Measurements from ENCODE around the gene HDAC2.
"Not testable (repeated sequence)": the region's sequence is repeated elsewhere in the genome, so short reads cannot be mapped to it uniquely, and the experiment has no call there.

The HDAC2 gene

DNA sequence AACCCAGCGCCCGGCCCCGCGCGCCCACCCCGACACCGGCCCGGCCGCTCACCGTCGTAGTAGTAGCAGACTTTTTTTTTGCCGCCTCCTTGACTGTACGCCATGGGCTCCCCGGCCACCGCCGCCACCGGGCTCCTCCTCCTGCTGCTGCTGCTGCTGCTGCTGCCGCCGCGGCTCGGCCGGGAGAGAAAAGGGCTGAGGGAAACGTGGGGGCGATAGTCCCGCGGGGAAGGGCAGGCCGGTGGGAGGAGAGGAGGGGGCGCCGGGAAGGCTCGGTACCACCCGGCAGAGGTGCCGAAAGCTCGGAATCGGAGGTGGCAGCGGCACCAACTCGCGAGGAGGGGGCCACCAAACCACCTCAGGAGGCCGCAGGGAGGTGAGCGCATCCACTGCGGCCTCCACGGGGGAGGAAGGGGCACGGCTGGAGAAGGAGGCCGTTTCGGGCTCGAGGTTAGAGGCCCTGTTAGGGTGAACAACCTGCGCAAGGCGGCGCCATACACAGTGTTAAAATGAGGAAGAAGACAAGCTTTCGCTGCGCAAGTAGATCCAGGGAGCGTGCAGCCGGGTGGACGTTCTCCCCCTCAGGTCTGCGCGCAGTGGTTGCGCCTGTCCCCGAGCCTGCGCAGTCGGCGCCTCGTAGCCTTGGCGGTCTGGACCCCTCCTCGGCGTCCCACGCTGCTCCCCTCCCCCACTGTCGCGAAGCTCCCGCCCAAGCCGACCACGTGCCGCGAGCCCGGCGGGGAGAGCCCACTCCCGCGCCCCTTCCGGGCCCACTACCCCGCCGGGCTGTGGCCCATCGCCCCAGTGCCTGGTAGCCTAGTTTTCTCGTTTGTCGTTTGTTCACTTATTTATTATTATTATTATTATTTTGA, at the start of gene HDAC2:
Gene HDAC2 (minus strand): TSS at position 344 of the 872 bp plus-strand sequence. CDS start 240 bp downstream, at position 104.
- DNase-seq, result peak; percentile 68

DNA sequence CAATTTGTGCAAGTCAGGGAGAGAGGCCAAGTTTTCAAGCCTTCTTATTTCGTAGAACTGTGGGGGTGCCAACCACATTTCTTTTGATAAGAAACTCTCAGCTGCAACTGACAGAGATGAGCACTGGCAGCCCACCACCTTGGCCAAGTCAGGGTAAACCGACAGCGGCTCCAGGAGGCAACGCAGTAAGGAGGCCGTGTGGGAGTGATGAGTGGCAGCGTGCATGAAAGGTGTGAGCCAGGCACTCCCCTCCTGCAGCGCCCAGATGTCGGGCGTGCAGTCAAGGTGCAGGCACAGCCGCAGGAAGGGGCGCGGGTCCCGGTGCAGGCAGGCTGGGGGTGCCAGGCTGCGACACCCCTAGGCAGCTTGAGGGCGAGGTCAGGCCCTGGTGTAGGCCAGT, 49.2 kb upstream of the HDAC2 start:
- no peak for DNase-seq

DNA sequence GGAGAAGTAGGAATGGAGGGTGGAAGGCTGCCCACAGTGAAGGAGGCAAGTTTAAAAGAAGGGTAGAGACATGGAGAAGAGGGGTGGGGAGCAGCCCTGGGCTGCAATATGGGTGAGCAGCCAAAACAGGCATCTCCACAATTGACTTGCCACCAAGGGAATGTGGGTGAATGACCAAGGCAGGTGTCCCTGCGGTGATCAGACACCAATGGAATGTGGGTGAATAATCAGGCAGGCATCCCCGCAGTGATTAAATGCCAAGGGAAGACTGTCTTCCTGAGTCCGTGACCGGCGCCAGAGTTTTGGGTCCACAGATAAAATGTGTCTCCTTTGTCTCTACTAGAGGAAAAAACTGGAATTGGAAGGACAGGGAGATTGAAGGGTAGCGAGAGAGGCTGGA, 46.2 kb upstream of the HDAC2 start:
- DNase-seq, result not testable (repeated sequence)

DNA sequence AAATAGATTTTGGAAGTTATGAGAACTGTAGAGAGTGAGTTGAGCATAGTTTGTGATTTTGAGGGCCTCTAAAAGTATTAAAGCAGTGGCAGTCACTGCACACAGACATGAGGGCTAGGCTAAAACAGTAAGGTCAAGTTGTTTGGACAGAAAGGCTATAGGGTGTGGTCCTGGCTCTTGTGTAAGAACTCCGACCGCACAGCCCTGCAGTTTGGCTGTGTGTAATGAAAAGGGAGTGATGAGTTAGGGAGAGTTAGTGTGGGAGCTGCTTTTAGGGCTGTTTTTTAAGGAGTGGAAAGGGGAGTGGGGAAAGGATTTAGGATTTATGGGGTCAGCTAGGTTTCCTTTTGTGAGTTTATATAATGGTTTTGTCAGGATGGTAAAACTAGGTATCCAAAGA, 43.2 kb upstream of the HDAC2 start:
- DNase-seq, result not testable (repeated sequence)

DNA sequence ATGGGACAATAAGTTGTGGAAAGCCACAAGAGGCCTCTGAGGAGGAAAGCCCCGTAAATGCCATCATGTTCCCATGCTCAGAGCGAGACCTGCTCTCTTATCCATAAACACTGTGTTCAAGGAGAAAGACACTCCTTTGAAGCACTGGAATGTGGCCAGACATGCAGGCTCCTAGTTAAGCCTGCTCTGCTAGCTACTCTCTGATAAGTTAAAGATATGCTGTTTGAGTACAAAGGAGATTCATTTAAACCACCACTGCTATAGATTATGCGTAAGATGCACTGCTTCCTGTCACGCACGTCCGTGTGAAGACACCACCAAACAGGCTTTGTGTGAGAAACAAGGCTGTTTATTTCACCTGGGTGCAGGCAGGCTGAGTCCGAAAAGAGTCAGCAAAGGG, 40.5 kb upstream of the HDAC2 start:
- not testable (repeated sequence) for DNase-seq

DNA sequence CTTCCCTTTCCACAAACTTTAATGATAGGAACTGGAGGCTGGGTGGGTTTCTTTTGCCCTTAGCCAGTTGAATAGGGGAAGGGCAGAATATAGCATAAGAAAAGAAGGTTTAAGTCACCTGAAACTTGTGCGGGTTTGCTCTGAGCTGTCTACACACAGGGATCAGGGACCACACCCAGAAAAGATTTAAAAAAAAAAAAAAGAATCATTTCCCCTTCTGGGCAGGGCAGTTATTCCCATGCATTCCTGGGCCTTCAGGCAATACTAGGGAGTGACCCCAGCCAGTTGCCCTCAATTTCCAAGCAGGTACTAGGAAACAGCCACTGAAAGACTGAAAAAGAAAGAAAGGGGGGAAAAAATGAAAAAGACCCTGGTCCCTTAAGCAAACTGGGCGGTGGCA, 39.6 kb upstream of the HDAC2 start:
- DNase-seq, result no peak

DNA sequence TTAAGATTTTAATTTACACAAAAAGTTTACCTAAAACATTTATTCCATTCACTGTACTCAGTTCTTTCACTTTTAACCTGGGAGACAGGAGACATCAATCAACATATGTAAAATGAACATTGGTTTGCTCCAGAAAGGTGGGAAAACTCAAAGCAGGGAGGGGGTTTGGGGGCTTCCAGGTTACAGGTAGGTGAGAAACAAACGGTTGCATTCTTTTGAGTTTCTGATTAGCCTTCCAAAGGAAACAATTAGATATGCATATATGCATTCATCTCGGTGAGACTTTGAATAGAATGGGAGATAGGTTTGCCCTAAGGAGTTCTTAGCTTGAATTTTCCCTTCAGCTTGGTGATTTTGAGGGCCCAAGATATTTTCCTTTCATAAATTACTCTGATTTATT, 38.2 kb upstream of the HDAC2 start:
- DNase-seq, result no peak

DNA sequence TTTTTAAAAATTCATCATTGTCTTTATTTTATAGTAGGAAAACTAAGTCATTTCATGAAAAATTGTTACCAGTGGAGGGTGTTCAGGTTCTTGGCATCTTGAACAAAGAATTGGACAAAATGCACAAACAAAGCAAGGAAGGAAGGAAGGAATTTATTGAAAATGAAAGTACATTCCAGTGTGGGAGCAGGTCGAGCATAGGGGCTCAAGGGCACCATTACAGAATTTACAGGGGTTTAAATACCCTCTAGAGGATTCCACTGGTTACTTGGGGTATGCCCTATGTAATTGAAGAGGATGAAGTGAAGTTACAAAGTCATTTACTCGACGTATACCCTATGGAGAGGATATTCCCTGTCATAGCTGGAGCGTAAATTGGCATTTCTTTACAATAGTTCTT, 37.4 kb upstream of the HDAC2 start:
- no peak for DNase-seq

DNA sequence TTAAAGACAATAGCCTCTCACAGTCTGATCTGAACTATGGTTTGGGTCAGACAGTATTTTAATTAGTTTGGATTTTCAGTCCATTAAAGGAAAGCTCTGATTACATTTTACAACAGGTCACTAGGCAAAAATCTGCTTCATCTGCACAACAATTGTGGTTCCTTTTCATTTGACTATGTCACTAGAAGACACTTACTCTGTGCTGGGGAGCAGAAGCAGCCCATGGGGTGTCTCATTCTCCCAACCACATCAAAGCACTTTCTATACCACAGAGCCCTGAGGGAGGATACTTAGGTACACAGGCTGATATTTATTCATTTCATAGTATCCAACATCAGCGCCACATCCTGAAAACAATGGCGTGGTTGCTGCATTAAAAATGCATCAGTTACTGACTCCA, 36.6 kb upstream of the HDAC2 start:
- no peak for DNase-seq

DNA sequence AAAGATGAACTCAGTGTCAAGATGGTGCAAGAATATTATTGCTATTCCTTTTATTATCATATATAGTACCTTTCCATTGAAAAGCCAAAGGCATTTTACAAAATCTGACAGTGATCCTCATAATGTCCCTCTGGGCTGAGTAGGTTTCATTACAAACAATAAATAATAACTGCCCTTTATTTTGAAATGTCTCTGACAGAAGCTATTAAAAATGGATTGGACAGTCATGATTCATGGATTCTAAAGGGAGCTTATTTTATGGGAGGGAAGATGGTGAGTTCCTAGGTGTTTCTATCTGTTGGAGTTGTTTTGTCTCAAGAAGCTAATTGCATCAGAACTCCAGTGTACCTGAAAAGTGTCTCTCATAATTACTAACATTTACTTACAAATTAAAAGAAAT, 30.4 kb upstream of the HDAC2 start:
- no peak for DNase-seq

DNA sequence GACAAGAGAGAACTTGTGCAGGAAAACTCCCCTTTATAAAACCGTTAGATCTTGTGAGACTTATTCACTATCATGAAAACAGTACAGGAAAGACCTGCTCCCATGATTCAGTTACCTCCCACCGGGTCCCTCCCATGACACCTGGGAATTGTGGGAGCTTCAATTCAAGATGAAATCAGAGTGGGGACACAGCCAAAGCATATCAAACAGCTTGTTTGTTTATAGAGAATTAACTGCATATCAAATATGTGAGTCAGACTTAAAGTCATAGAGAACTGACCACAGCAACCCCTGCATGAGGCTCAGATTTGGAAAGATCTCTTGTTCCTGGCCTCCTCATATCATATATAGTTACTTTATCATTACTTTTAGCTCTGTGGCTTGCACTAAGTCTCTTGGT, 29.1 kb upstream of the HDAC2 start:
- DNase-seq, result no peak

DNA sequence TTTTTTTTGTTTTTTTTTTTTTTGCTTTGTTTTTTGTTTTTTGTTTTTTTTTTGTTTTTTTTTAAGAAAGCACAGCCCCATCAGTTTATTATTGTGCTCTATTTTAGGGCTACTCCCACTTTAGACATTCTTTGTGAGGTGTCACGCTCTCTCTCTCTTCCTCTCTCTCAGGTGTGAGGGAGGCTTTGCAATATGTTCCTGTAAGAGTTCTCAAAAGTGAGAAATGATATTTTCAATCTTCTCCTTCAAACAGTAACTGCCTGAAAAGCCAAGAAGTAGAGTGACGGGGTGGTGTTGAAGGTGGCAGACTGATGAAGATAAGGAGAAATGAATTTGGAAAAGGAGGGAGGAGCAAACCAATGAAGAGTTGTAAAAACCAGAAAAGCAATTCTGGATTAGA, 28.3 kb upstream of the HDAC2 start:
- DNase-seq, result no peak

DNA sequence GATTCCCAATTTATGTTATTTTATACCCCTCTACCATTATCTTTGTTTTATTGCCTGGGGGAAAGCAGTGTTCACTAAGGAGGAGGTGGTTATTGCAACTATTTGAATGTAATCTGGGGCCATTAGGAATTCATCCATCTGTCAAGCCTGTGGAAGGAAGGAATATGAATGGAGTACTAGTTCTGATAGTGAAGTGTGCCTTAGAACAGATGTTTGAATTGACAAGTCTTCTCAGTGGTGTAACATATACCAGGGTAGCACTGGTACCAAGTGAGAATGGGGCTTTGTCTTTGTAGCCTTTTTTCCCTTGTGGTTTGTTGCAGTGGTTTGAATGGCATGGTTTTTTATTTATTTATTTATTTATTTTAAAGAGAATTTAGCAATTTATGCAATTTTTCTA, 27.9 kb upstream of the HDAC2 start:
- no peak for DNase-seq

DNA sequence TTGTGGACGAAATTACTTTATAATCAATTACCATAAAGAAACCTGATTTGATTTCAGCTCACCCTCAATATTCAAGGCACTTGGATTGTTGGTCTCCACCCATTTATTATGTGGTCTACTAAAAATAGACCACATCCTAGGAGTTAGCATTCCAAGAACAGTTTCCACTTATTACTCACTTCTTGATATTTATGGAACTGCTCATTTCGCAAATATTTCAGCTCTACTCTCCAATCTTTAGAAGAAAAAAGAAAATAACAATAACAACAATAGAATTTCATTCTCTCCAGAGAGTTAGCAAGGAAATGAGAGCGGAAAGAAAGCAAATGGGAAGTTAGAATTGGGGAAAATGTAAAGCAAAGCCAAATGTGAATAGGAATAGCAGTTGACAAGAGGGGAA, 26.2 kb upstream of the HDAC2 start:
- no peak for DNase-seq

DNA sequence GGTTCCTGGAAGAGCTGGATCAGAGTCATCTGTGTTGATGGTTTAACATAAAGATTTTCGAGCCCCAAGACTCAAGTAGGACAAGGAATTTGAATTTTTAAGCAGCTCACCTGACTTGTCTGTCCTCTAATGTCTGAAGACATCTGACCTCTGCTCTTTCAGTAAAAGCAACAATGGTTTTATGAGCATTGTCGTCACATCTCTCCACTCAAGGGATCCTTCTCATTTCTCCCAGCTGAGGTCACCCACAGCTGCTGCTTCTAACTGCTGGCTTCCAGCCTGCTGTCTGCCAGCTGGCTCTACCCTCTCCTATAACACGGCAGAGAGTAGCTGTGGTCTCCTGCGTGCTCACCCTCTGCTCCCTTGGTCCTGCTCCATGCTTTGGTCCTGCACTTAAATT, 24.7 kb upstream of the HDAC2 start:
- no peak for DNase-seq

DNA sequence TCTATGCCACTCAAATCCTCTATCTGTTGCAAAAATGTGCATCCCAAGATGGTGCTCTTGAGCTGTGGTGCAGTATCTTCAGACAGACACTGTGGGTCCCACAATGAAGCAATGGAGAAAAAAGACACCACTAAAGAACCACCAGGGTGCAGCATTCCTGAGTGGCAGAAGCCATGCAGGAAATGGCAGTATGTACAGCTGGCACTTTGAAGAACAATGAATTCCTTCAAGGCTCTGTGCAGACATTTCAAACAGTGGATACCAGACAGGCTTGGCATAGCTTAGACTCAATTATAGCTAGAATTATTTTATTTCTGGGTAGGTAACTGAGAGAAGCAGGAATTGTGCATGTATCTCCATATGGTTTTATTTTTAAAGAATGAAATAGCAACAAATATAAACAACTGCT, 24.0 kb upstream of the HDAC2 start:
- peak; percentile 31 for DNase-seq

DNA sequence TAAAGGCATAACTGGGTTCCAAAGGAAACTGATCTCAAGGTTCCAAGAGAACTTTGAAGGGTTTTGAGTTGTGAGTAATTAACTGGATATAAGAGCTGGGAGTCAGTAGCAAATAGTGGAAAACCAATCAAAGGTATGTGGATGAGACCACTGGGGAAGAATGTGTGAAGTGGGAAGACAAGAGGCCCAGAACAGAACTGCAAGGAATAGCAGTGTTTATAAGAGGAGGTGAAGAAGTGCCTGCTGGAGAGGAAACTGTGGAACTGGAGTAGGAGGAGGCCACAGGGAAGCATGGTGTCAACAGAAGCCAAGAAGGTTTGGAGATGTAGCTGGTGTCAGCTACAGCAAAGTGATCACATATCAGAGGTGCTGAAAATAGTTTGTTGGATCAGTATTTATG, 18.7 kb upstream of the HDAC2 start:
- no peak for DNase-seq

DNA sequence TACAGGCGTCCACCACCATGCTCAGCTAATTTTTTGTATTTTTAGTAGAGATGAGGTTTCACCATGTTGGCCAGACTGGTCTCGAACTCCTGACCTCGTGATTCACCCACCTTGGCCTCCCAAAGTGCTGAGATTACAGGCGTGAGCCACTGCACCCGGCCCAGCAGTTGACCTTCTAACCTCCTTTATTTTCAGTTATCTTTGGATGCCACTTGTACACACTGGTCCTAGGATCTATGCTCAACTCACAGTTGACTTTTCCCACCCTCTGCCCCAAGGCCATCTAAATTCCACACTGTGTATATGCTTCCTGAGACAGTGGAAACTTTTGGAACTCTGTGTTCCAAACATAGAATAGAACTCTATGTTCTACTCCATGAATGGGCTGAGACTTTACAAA, 11.7 kb upstream of the HDAC2 start:
- not testable (repeated sequence) for DNase-seq

DNA sequence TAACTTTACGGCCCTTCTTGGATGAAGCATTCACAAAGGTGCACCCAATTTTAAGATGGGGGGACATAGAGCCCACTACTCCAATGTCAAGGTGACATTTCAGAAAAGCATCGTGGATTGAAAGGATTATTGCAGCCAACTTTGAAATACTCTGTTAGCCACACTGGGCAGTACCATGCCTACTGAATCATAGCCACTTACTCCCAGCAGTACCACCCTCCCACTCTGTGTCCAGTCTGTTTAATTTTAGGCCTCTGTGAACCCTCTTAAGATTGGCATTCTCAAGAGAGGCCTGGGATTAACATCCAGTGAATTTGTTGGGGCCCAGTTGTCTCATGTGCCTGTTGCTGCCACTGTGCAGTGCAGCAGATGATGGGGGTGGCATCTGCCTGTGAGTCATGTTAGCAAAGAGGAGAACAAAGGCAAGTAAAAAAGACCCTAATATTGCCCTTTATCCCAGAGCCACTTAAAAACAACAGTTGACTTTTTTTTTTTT, 11.2 kb upstream of the HDAC2 start:
- DNase-seq, result no peak

DNA sequence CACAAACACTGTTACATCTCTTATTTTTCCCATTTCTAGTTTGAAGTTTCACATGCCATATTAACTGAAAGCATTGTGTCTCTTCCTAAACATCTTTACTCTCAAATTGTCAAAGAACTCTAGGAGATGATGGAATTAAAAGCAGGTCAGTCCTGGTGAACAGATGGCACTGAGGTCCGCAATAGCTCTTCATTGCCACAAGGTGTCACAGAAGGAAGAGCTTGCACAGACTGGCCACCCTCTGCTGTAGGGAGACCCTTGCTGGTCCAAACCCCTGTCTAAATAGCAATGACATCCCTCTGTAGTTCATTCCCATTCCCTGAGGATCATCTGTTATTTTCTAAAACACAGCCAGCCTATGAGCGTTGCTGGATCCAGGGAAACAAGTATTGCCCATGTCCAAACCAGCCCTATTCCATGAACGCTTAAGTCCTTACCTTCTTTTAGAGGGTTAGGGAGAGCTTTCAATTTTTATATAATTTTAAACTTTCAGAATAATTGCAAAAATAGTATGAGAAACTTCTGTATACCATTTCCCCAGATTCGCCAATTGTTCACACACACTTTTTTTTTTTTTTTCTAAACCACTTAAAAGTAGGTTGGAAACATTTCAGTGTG, 10.1 kb upstream of the HDAC2 start:
- peak; percentile 35 for DNase-seq

DNA sequence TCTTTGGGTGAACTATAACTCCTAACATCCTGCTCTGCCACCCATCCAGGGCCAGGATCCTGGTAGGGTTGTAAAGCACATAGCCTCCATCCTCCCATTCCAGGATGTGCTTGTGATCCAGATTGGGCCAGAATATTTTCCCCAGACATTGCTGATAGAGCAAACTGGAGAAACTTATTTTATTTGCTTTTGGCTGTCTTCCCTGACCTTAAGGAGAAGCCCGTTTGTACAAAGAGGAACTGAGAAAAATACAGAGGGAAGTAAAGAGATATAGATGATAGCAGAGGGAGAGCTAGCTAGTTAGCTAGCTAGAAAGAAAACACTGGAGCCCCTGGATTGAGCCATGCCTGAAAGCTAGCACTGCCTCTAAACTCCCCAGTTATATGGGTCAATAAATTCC, 9.0 kb upstream of the HDAC2 start:
- DNase-seq, result no peak

DNA sequence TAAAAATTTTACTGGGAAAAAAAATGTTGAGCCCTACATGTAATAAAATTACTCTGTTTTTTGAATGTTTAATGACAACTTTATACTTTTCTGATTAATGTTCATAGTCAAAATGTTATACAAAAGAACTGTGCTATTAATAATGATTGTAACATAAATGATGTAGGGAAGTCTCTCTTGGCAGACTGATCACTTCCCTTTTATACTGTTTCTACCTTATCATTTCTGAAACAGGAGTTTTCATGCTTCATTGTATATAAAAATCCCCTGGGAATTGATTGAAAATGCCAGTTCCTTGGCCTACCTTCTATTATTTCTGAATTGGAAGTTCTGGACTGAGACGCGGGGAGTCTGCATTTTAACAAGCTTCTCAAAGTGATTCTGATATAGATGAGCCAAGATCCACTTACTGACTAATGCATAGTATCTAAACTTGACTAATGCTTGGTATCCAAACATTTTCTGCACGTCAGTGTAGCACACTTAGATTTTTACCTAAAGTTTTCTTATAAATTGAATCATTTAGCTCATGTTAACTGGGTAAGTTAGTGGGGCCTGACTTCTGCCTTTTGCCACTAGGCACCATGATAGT, 7.2 kb upstream of the HDAC2 start:
- DNase-seq, result no peak

DNA sequence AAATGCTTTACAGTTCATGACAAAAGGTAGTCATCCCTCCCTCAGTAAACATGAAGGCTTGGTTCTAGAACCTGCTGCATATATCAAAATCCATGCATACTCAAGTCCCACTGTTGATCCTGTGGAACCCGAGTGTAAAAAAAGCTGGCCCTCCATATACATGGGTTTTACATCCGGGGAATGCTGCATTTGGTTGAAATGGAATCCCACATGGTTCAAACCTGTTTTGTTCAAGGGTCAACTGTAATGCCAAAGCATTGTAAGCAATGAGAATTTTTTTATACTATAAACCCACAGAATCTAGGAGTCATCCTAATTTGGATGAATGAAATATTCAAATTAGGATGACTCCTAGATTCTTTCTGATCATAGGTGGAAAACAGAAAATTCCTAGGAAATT, 5.9 kb upstream of the HDAC2 start:
- DNase-seq, result no peak

DNA sequence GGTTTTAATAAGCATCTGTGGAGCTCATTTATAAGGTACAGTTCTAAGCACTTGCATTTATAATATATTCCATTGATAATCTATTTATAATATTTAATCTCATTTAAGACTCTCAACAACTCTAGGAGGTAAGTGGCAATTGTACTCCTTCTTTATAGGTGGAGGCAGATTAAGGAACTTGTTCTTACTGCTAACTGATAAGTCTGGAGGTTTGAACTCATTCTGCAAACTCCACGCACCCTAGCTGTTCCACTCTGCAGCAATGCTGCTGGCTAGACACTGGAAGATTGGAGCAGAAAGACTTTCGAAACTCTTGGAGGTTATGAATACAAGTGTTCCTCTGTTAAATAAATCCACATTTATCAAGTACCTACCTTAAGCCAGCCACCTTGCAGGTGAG, 793 bp upstream of the HDAC2 start:
- DNase-seq, result no peak
